ENCODE measurements around the gene TCN1. TPM values are rescaled to one million over a fixed set of nuclear protein-coding genes. Genes with fewer than 3 reads are reported as not detected.

TCN1 gene
- total RNA-seq, 2 experiments from 2014 or later, result not detected

DNA sequence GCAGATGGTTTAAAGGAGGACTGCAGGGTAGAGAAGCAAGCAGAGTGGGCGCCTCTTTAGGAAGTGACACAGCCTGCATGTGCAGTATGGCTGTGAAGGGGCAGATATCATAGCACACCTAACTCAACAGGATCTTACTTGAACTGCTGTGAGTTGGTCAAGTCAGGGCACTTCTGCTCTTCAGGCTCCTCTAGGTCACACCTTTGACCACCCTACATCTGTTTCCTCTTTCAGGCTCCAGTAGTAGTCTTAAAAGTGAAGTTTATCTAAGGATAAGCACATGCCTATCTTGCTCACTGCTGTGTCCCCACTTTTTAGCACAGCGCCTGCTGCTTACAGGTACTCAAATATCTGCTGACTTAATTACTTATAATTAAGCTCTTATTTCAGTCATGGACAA is 62.2 kb downstream of the TCN1 start:
- no peaks in the 10 kb centered on the region for H3K9me2 ChIP-seq (ENCODE audit: insufficient read depth, low read length)
- H3K4me2 ChIP-seq (ENCODE audit: low read length), result no peak overlapping the region
- H3K4me1 ChIP-seq (ENCODE audit: insufficient read depth, low read length, poor library complexity, severe bottlenecking), result peaks cover 14% of the 10 kb centered on the region
- DNase-seq (ENCODE audit: low spot score), result no peak
- no peak overlapping the region for H3K27ac ChIP-seq (ENCODE audit: low read depth, low read length, poor library complexity, severe bottlenecking)
- BruUV-seq (replicated peaks), result no TSS peak
- no peak overlapping the region for H3K4me3 ChIP-seq (ENCODE audit: low read depth, low read length, poor library complexity, severe bottlenecking)
- H3K36me3 ChIP-seq (ENCODE audit: insufficient read depth, low read length), result peaks cover 64% of the 10 kb centered on the region
- POLR2A ChIA-PET, result no interaction called here
- TF ChIP-seq EZH2phosphoT487 (IDR thresholded peaks at IDR 0.05; ENCODE audit: borderline replicate concordance, low read depth, low read length), result no peak
- TF ChIP-seq, protein P1, sequence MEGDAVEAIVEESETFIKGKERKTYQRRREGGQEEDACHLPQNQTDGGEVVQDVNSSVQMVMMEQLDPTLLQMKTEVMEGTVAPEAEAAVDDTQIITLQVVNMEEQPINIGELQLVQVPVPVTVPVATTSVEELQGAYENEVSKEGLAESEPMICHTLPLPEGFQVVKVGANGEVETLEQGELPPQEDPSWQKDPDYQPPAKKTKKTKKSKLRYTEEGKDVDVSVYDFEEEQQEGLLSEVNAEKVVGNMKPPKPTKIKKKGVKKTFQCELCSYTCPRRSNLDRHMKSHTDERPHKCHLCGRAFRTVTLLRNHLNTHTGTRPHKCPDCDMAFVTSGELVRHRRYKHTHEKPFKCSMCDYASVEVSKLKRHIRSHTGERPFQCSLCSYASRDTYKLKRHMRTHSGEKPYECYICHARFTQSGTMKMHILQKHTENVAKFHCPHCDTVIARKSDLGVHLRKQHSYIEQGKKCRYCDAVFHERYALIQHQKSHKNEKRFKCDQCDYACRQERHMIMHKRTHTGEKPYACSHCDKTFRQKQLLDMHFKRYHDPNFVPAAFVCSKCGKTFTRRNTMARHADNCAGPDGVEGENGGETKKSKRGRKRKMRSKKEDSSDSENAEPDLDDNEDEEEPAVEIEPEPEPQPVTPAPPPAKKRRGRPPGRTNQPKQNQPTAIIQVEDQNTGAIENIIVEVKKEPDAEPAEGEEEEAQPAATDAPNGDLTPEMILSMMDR (conservative IDR thresholded peaks at IDR 0.05; ENCODE audit: low read length), result no peak
- intact Hi-C loops (cut with micrococcal nuclease; ENCODE audit: unreplicated experiment), result no loop called here
- H3K9me3 ChIP-seq (ENCODE audit: low read length), result no peaks in the 10 kb centered on the region
- H3K79me2 ChIP-seq (ENCODE audit: insufficient read depth, low read depth, low read length), result peaks cover 16% of the 10 kb centered on the region
- CTCF ChIA-PET (ENCODE audit: unreplicated experiment), result interaction anchor here (1.0 kb wide), 1 partner anchor 49 kb away, joined by 3 read pairs; the partner anchor contains the start of gene STX3
- H2AFZ ChIP-seq (ENCODE audit: low read length), result no peak overlapping the region
- H4K20me1 ChIP-seq (ENCODE audit: insufficient read depth, low read length), result peaks cover 2% of the 10 kb centered on the region; the same call in 1 of the 2 replicates

Other genes starting within 250 kb of the TCN1 start
- 14.7 and 15.2 TPM in 2 replicates for gene PATL1, start 197.4 kb downstream of the TCN1 start, total RNA-seq (2014; rRNA removed; shearing (Covaris generic))
- 46.3 TPM in 2 replicates for gene PATL1, start 197.4 kb downstream of the TCN1 start, total RNA-seq (2022)
- not detected in 2 replicates for gene OR10V1, start 152.6 kb downstream of the TCN1 start, total RNA-seq (2014; rRNA removed; shearing (Covaris generic))
- not detected in 2 replicates for gene OR10V1, start 152.6 kb downstream of the TCN1 start, total RNA-seq (2022)
- gene STX3, start 111.1 kb downstream of the TCN1 start, total RNA-seq (2014; rRNA removed; shearing (Covaris generic)), result 20.2 and 27.2 TPM in 2 replicates
- 6.4 and 8.4 TPM in 2 replicates for gene STX3, start 111.1 kb downstream of the TCN1 start, total RNA-seq (2022)
- 133 and 159 TPM in 2 replicates for gene MRPL16, start 55.7 kb downstream of the TCN1 start, total RNA-seq (2014; rRNA removed; shearing (Covaris generic))
- gene MRPL16, start 55.7 kb downstream of the TCN1 start, total RNA-seq (2022), result 87.5 and 92.2 TPM in 2 replicates
- gene CBLIF, start 21.0 kb downstream of the TCN1 start, total RNA-seq (2014; rRNA removed; shearing (Covaris generic)), result not detected in 2 replicates
- gene CBLIF, start 21.0 kb downstream of the TCN1 start, total RNA-seq (2022), result not detected in 2 replicates
- gene OOSP3, start 12.3 kb upstream of the TCN1 start, total RNA-seq (2014; rRNA removed; shearing (Covaris generic)), result not detected in 2 replicates
- not detected in 2 replicates for gene OOSP3, start 12.3 kb upstream of the TCN1 start, total RNA-seq (2022)
- not detected in 2 replicates for gene OOSP1, start 71.9 kb upstream of the TCN1 start, total RNA-seq (2014; rRNA removed; shearing (Covaris generic))
- gene OOSP1, start 71.9 kb upstream of the TCN1 start, total RNA-seq (2022), result not detected in 2 replicates
- gene OOSP4A, start 97.5 kb upstream of the TCN1 start, total RNA-seq (2014; rRNA removed; shearing (Covaris generic)), result not detected in 2 replicates
- not detected in 2 replicates for gene OOSP4A, start 97.5 kb upstream of the TCN1 start, total RNA-seq (2022)
- gene OOSP4B, start 150.7 kb upstream of the TCN1 start, total RNA-seq (2014; rRNA removed; shearing (Covaris generic)), result not detected in 2 replicates
- gene OOSP4B, start 150.7 kb upstream of the TCN1 start, total RNA-seq (2022), result not detected in 2 replicates
- gene OOSP2, start 173.9 kb upstream of the TCN1 start, total RNA-seq (2014; rRNA removed; shearing (Covaris generic)), result not detected in 2 replicates
- gene OOSP2, start 173.9 kb upstream of the TCN1 start, total RNA-seq (2022), result not detected in 2 replicates
- not detected in 2 replicates for gene MS4A3, start 190.2 kb upstream of the TCN1 start, total RNA-seq (2014; rRNA removed; shearing (Covaris generic))
- not detected in 2 replicates for gene MS4A3, start 190.2 kb upstream of the TCN1 start, total RNA-seq (2022)
- not detected in 2 replicates for gene MS4A2, start 222.2 kb upstream of the TCN1 start, total RNA-seq (2014; rRNA removed; shearing (Covaris generic))
- gene MS4A2, start 222.2 kb upstream of the TCN1 start, total RNA-seq (2022), result not detected in 2 replicates